Keratinocyte (primary cell): Measurements from ENCODE around the gene MAPK14.

Experiments used
- EZH2 ChIP-seq: IDR thresholded peaks from one replicate; pipeline ENCODE4 v1.6.1; 2012; ENCODE audit warnings: inconsistent platforms, mild to moderate bottlenecking, low read length, moderate library complexity
- TF ChIP-seq, protein P1 (sequence below), 3 experiments: IDR thresholded peaks in 1 of 3; conservative IDR thresholded peaks in 1 of 3; optimal IDR thresholded peaks in 1 of 3; 2 replicates in 2 of 3; 3 replicates in 1 of 3; pipeline versions ENCODE3 to v1.5.1; 2011; ENCODE audit warnings: low read length in 3 of 3, mild to moderate bottlenecking in 3 of 3, moderate library complexity in 2 of 3, control low read depth in 1 of 3, inconsistent platforms in 1 of 3; ENCODE audit not compliant: insufficient read depth in 2 of 3; ENCODE audit errors: extremely low read depth in 1 of 3

DNA sequence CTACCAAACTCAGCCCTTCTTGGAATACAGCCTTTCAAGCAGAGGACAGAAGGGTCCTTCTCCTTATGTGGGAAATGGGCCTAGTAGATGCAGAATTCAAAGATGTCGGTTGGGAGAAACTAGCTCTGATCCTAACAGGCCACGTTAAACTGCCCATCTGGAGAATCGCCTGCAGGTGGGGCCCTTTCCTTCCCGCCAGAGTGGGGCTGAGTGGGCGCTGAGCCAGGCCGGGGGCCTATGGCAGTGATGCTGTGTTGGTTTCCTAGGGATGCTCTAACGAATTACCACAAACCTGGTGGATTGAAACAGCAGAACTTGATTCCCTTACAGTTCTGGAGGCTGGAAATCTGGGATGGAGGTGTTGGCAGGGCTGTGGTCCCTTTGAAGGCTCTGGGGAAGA is 111.8 kb downstream of the MAPK14 start:
- TF ChIP-seq, protein P1, sequence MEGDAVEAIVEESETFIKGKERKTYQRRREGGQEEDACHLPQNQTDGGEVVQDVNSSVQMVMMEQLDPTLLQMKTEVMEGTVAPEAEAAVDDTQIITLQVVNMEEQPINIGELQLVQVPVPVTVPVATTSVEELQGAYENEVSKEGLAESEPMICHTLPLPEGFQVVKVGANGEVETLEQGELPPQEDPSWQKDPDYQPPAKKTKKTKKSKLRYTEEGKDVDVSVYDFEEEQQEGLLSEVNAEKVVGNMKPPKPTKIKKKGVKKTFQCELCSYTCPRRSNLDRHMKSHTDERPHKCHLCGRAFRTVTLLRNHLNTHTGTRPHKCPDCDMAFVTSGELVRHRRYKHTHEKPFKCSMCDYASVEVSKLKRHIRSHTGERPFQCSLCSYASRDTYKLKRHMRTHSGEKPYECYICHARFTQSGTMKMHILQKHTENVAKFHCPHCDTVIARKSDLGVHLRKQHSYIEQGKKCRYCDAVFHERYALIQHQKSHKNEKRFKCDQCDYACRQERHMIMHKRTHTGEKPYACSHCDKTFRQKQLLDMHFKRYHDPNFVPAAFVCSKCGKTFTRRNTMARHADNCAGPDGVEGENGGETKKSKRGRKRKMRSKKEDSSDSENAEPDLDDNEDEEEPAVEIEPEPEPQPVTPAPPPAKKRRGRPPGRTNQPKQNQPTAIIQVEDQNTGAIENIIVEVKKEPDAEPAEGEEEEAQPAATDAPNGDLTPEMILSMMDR (optimal IDR thresholded peaks at IDR 0.05 in 1 of 3, IDR thresholded peaks at IDR 0.05 in 1 of 3, conservative IDR thresholded peaks at IDR 0.05 in 1 of 3; ENCODE audit: extremely low read depth in 1 of 3, insufficient read depth in 2 of 3, low read length in 3 of 3): peak; percentile 32 to 45 (median 33)
- no peak for TF ChIP-seq EZH2
